Measurements from ENCODE around the gene GAS2.

GRCh38 chr11:22711071-22711770 is 44.8 kb downstream of the GAS2 start:
- no peak for TF ChIP-seq CTCF (IDR thresholded peaks at IDR 0.05)
- TF ChIP-seq POLR2AphosphoS5 (IDR thresholded peaks at IDR 0.05): no peak
